ENCODE data around the gene BFSP2.

Gene BFSP2

GRCh38 chr3:133444423-133444774, 44.5 kb downstream of the BFSP2 start:
- Histone ChIP-seq H3K9me2 (ENCODE audit: low read depth, low read length) (no peaks in the 10 kb centered on the region), H3K9me3 (ENCODE audit: low read length) (peaks cover 6% of the 10 kb centered on the region), H3K27me3 (ENCODE audit: insufficient read depth, low read length) (no peaks in the 10 kb centered on the region), H2AFZ (ENCODE audit: low read length) (no peak overlapping the region), H3K9ac (ENCODE audit: low read length) (no peak overlapping the region), H3K36me3 (ENCODE audit: insufficient read depth, low read length) (peaks cover 15% of the 10 kb centered on the region), H4K20me1 (ENCODE audit: insufficient read depth, low read length) (no peaks in the 10 kb centered on the region), H3F3A (ENCODE audit: insufficient read depth, low read length) (no peaks in the 10 kb centered on the region), H3K4me2 (ENCODE audit: low read length) (peak overlapping the region; percentile 12; the same call in 1 of the 2 replicates), H3K4me3 (ENCODE audit: low read depth, low read length, poor library complexity, severe bottlenecking) (no peak overlapping the region), H3K79me2 (ENCODE audit: insufficient read depth, low read length) (no peaks in the 10 kb centered on the region), H3K4me1 (ENCODE audit: insufficient read depth, low read length, severe bottlenecking) (peaks cover 72% of the 10 kb centered on the region), H3K27ac (ENCODE audit: low read depth, low read length, poor library complexity, severe bottlenecking) (peak overlapping the region; percentile 65)
- TF ChIP-seq CTCF (IDR thresholded peaks at IDR 0.05; ENCODE audit: low read length) (no peak), EZH2 (IDR thresholded peaks at IDR 0.05; ENCODE audit: borderline replicate concordance, low read length) (no peak)

GRCh38 chr3:133445108-133445507, 45.3 kb downstream of the BFSP2 start:
- Histone ChIP-seq H3K36me3 (ENCODE audit: insufficient read depth, low read length) (peaks cover 7% of the 10 kb centered on the region), H3K4me2 (ENCODE audit: low read length) (no peak overlapping the region), H3K9me3 (ENCODE audit: low read length) (peaks cover 5% of the 10 kb centered on the region), H3K4me1 (ENCODE audit: insufficient read depth, low read length, severe bottlenecking) (peaks cover 79% of the 10 kb centered on the region), H3K9me2 (ENCODE audit: low read depth, low read length) (no peaks in the 10 kb centered on the region), H3K4me3 (ENCODE audit: low read depth, low read length, poor library complexity, severe bottlenecking) (no peak overlapping the region), H3K79me2 (ENCODE audit: insufficient read depth, low read length) (no peaks in the 10 kb centered on the region), H4K20me1 (ENCODE audit: insufficient read depth, low read length) (no peaks in the 10 kb centered on the region), H3F3A (ENCODE audit: insufficient read depth, low read length) (no peaks in the 10 kb centered on the region), H3K27ac (ENCODE audit: low read depth, low read length, poor library complexity, severe bottlenecking) (peak overlapping the region; percentile 65), H3K27me3 (ENCODE audit: insufficient read depth, low read length) (no peaks in the 10 kb centered on the region), H2AFZ (ENCODE audit: low read length) (no peak overlapping the region), H3K9ac (ENCODE audit: low read length) (no peak overlapping the region)
- TF ChIP-seq EZH2 (IDR thresholded peaks at IDR 0.05; ENCODE audit: borderline replicate concordance, low read length) (no peak), CTCF (IDR thresholded peaks at IDR 0.05; ENCODE audit: low read length) (no peak)

- Histone ChIP-seq H3K4me2 (ENCODE audit: low read length) (peak overlapping the region; percentile 63), H3K36me3 (ENCODE audit: insufficient read depth, low read length) (no peaks in the 10 kb centered on the region), H3K4me1 (ENCODE audit: insufficient read depth, low read length, severe bottlenecking) (peaks cover 69% of the 10 kb centered on the region), H3K27ac (ENCODE audit: low read depth, low read length, poor library complexity, severe bottlenecking) (peak overlapping the region; percentile 92), H3K9me2 (ENCODE audit: low read depth, low read length) (no peaks in the 10 kb centered on the region), H3K9me3 (ENCODE audit: low read length) (no peaks in the 10 kb centered on the region), H3K79me2 (ENCODE audit: insufficient read depth, low read length) (no peaks in the 10 kb centered on the region), H3K9ac (ENCODE audit: low read length) (peak overlapping the region; percentile 27; the same call in 1 of the 2 replicates), H2AFZ (ENCODE audit: low read length) (no peak overlapping the region), H3F3A (ENCODE audit: insufficient read depth, low read length) (no peaks in the 10 kb centered on the region), H3K4me3 (ENCODE audit: low read depth, low read length, poor library complexity, severe bottlenecking) (peak overlapping the region; percentile 39), H4K20me1 (ENCODE audit: insufficient read depth, low read length) (no peaks in the 10 kb centered on the region), H3K27me3 (ENCODE audit: insufficient read depth, low read length) (no peaks in the 10 kb centered on the region)
- TF ChIP-seq EZH2 (IDR thresholded peaks at IDR 0.05; ENCODE audit: borderline replicate concordance, low read length) = no peak
- no peak for TF ChIP-seq CTCF (IDR thresholded peaks at IDR 0.05; ENCODE audit: low read length)
Measured at GRCh38 chr3:133447750-133448477, 48.1 kb downstream of the BFSP2 start.
